ENCODE results near the gene PGGT1B. TPM values are rescaled to one million over a fixed set of nuclear protein-coding genes. Genes with fewer than 3 reads are reported as not detected.

PGGT1B gene
- total RNA-seq, 1 experiment from 2014 or later = 48.5 TPM

- DNase-seq (ENCODE audit: unreplicated experiment) = no peak
- intact Hi-C loops (cut with micrococcal nuclease) = no loop called here
- H3K9me3 Mint-ChIP-seq (ENCODE audit: unreplicated experiment) = no peaks in the 10 kb centered on the region
- H3K27me3 Mint-ChIP-seq (ENCODE audit: insufficient read depth, unreplicated experiment) = peaks cover 32% of the 10 kb centered on the region
- POLR2A ChIA-PET = interaction anchor here (0.7 to 1.0 kb wide), 2 partner anchors 16 to 1360 kb away, joined by 3 to 4 read pairs; no protein-coding TSS in a partner anchor
- no peaks in the 10 kb centered on the region for H3K4me1 Mint-ChIP-seq (ENCODE audit: insufficient read depth, unreplicated experiment)
- TF ChIP-seq CTCF (IDR thresholded peaks at IDR 0.05; ENCODE audit: unreplicated experiment) = no peak
- no TSS peak for BruUV-seq (replicated peaks)
- no peak overlapping the region for H3K27ac Mint-ChIP-seq (ENCODE audit: low read depth, unreplicated experiment)
- CTCF ChIA-PET = interaction anchor here (0.7 kb wide), 1 partner anchor 40 kb away, joined by 5 read pairs; no protein-coding TSS in a partner anchor
- H3K4me3 Mint-ChIP-seq (ENCODE audit: unreplicated experiment) = no peak overlapping the region
- H3K36me3 Mint-ChIP-seq (ENCODE audit: insufficient read depth, unreplicated experiment) = no peaks in the 10 kb centered on the region
Observed at GRCh38 chr5:115181757-115182156, 80.9 kb downstream of the PGGT1B start.

- Mint-ChIP-seq H3K27ac (ENCODE audit: low read depth, unreplicated experiment) (no peak overlapping the region), H3K4me3 (ENCODE audit: unreplicated experiment) (no peak overlapping the region), H3K9me3 (ENCODE audit: unreplicated experiment) (no peaks in the 10 kb centered on the region), H3K36me3 (ENCODE audit: insufficient read depth, unreplicated experiment) (no peaks in the 10 kb centered on the region), H3K27me3 (ENCODE audit: insufficient read depth, unreplicated experiment) (peaks cover 32% of the 10 kb centered on the region), H3K4me1 (ENCODE audit: insufficient read depth, unreplicated experiment) (no peaks in the 10 kb centered on the region)
- no peak for TF ChIP-seq CTCF (IDR thresholded peaks at IDR 0.05; ENCODE audit: unreplicated experiment)
- BruUV-seq (replicated peaks) = no TSS peak
- CTCF ChIA-PET = no interaction called here
- POLR2A ChIA-PET = no interaction called here
- no peak for DNase-seq (ENCODE audit: unreplicated experiment)
- intact Hi-C loops (cut with micrococcal nuclease) = no loop called here
Observed at GRCh38 chr5:115180165-115180709, 82.4 kb downstream of the PGGT1B start.

- no peaks in the 10 kb centered on the region for H3K9me3 Mint-ChIP-seq (ENCODE audit: unreplicated experiment)
- H3K27ac Mint-ChIP-seq (ENCODE audit: low read depth, unreplicated experiment) = no peak overlapping the region
- DNase-seq (ENCODE audit: unreplicated experiment) = no peak
- H3K4me3 Mint-ChIP-seq (ENCODE audit: unreplicated experiment) = no peak overlapping the region
- H3K4me1 Mint-ChIP-seq (ENCODE audit: insufficient read depth, unreplicated experiment) = no peaks in the 10 kb centered on the region
- peaks cover 32% of the 10 kb centered on the region for H3K27me3 Mint-ChIP-seq (ENCODE audit: insufficient read depth, unreplicated experiment)
- intact Hi-C loops (cut with micrococcal nuclease) = no loop called here
- no TSS peak for BruUV-seq (replicated peaks)
- ChIA-PET POLR2A (no interaction called here), CTCF (interaction anchor here (0.6 kb wide), 1 partner anchor 109 kb away, joined by 3 read pairs; no protein-coding TSS in a partner anchor)
- H3K36me3 Mint-ChIP-seq (ENCODE audit: insufficient read depth, unreplicated experiment) = no peaks in the 10 kb centered on the region
- no peak for TF ChIP-seq CTCF (IDR thresholded peaks at IDR 0.05; ENCODE audit: unreplicated experiment)
Observed at GRCh38 chr5:115179394-115180164, 83.1 kb downstream of the PGGT1B start.

- Mint-ChIP-seq H3K27ac (ENCODE audit: low read depth, unreplicated experiment) (no peak overlapping the region), H3K36me3 (ENCODE audit: insufficient read depth, unreplicated experiment) (no peaks in the 10 kb centered on the region), H3K9me3 (ENCODE audit: unreplicated experiment) (no peaks in the 10 kb centered on the region), H3K4me1 (ENCODE audit: insufficient read depth, unreplicated experiment) (no peaks in the 10 kb centered on the region), H3K4me3 (ENCODE audit: unreplicated experiment) (no peak overlapping the region), H3K27me3 (ENCODE audit: insufficient read depth, unreplicated experiment) (peaks cover 32% of the 10 kb centered on the region)
- intact Hi-C loops (cut with micrococcal nuclease) = no loop called here
- DNase-seq (ENCODE audit: unreplicated experiment) = no peak
- ChIA-PET POLR2A (no interaction called here), CTCF (interaction anchor here (0.7 kb wide), 1 partner anchor 24 kb away, joined by 3 read pairs; no protein-coding TSS in a partner anchor)
- TF ChIP-seq CTCF (IDR thresholded peaks at IDR 0.05; ENCODE audit: unreplicated experiment) = no peak
- BruUV-seq (replicated peaks) = no TSS peak
Observed at GRCh38 chr5:115179030-115179393, 83.7 kb downstream of the PGGT1B start.
